NCI-H2227 treated with DMSO at 0.1 percent for 48 hours (cell line): ENCODE results near the gene SINHCAF.
"Not testable (repeated sequence)": the region's sequence is repeated elsewhere in the genome, so short reads cannot be mapped to it uniquely, and the experiment has no call there.

Experiments used
- DNase-seq: peaks from one replicate; lab custom pipeline; 2025; lab: John Stamatoyannopoulos, UW

Gene SINHCAF

DNA sequence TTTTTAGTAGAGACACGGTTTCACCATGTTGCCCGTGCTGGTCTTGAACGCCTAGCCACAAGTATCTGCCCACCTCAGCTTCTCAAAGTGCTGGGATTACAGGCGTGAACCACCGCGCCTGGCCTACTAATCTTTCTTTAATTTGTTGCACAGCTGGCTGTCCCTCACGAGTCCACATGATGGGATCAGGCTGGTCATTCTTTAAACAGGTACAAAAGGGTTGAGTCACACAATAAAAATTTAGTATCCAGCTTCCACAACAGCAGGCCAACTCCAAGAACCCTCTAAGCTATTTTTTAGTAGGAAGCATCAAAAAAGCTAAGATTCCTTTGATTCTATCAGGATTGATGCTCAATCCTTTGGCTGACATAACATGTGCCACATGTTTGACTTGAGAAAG lies 17.8 kb downstream of the SINHCAF start:
- DNase-seq: no peak

DNA sequence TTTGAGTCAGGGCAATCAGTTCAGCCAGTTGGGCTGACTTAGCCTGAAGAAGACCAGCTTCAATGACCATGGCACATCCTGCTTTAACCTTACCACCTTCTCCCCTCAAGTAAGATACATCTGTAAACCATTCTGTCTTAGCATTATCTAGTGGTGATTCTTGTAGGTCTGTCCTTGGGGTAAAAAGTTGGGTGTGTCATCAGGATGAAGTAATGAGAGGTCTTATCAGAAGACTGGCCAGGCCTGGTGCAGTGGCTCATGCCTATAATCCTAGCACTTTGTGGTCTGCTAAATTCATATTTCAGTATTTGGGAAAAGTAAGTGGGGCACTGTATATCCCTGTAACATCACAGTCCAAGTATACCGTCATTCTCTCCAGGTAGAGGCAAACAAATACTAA lies 19.1 kb downstream of the SINHCAF start:
- no peak for DNase-seq

DNA sequence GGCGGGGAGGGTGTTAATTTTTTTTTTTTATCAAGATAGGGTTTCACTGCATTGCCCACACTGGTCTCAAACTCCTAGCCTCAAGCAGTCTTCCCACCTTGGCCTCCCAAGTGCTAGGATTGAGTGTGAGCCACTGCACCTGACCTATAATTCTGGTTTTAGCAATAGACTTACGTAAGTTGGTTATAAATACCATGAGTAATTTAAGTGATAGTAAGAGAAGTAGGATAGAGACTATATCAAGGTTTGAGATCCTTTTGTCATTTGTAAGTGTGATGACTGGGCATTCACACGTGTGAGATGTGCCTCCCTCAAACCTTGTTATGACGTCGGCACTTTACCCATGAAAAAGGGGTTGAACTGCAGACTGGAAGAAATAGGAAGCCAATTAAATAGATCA lies 22.5 kb downstream of the SINHCAF start:
- no peak for DNase-seq

DNA sequence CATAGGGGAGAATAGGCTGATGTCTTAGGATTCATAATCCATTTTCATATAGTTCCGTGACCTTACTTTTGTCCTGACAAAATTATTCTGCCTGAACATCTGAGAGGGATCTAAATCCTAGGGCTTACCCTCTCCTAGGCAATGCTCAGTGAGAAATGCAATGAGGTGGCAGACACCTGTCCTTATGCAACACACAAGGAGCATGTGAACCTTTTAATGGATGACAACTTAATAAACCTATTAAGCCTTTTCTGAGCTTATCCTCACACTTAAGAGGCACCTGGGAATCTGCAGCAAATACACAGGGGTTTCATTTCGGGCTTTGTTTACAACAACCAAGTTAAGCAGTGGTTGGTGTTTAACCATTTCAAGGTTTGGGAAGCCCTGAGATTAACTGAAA lies 24.6 kb downstream of the SINHCAF start:
- DNase-seq: no peak

DNA sequence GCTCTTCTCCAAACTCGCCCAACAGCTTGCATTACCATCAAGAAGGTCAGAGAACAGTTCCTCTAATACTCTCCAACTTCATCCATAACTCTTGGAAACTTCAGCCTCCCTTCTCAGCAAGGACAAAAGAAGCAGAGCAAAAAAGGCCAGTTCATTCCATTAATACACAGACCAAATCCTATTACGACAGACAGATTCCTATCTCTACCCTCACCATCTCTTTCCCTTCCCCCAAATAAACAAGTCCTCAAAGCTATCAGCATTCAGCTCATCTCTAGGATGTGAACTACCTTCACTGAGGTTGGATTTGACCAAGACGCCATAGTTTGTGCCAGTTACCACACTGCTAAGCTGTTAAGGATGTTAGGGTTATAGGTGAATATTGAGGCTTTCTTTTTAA lies 25.2 kb downstream of the SINHCAF start:
- DNase-seq: no peak

DNA sequence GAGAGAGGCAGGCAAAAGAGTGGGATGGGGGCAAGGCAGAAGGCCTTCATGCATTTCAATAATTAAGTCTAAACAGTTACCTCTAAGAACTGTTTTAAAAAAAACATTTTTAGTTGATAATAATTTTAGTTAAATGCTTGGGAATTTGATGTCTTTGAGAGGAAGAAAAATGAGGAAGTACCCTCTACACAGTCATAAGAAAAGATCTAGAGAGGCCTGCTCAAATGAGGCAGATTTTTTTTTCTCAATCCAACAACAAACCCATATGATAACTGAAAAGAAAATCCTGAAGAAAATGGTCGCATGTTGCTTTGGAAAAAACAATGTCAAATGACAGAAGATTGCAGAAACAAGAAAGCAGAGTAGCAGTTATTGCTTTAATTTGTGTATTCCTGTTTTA lies 25.6 kb downstream of the SINHCAF start:
- DNase-seq: no peak

DNA sequence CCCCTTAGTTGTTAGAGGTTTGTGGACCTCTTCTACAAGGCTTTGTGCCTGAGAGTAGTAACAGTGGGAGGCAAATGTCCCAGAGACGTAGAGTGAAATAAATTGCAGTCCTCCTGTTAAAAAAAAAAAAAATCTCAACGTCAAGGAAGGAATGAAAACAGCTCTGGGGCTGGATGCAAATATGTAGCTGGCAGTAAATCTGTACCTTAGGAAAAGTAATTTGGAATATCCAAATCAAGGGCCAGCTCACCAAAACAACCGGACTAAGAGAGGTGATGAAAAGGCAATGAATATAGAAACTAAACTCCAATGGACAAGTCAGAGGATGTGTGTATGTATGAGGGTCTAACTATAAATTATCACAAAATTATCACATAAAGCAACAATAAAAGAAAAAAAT lies 27.0 kb downstream of the SINHCAF start:
- DNase-seq: no peak

DNA sequence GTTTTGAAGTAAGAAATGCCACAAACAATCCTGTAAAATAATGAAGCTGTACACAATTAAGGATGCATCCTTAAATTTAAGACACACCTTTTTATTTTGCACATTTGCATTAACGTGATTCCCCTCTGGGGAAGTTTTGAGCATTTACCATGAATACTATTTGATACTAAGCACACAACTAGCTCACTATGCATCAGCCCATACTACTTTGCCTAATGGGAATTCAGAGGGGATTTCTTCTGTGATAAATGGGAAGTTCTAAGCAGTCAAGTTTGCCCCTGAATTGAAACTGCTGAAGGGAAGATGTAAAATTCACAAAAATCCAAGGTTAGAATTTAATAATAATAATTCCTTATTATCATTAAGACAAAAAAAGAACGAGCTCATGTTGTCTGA lies 27.4 kb downstream of the SINHCAF start:
- DNase-seq: no peak

DNA sequence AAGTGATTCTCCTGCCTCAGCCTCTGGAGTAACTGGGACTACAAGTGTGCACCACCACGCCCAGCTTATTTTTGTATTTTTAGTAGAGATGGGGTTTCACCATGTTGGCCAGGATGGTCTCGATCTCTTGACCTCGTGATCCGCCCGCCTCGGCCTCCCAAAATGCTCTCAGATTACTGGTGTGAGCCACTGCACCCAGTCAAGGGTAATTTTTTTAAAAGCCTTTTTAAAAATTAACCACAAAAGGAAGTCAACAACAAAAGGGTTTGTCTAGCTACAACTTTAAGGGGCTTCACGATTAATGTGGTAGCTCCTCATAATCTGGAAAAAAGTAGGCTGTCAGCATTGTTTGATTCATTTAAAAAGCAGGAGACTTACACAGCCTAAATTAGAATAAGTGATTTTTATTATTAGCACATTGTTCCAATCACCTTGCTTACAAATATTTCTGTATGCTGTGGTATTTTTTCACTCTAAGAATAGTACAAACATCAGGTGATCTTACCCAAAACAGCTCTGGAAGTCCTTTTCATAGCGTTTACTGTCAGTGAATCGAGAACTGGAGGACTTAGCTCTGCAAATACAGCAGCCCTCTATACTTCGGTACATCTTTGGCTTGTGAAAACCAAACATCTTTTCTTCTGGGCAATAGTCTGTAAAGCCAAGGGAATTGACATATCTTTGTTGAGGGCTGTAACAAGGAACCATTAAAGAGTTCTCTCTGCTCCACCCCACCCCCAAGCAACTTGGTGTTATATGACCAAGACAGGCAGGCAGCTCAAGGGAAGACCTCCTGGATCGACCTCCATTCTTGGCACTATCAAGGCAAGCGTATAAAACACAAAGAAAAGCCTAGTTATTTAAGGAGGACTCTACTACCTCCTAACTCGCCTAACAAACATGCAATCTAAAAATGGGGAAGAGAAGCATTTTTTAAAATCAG lies 28.1 kb downstream of the SINHCAF start:
- no peak for DNase-seq

DNA sequence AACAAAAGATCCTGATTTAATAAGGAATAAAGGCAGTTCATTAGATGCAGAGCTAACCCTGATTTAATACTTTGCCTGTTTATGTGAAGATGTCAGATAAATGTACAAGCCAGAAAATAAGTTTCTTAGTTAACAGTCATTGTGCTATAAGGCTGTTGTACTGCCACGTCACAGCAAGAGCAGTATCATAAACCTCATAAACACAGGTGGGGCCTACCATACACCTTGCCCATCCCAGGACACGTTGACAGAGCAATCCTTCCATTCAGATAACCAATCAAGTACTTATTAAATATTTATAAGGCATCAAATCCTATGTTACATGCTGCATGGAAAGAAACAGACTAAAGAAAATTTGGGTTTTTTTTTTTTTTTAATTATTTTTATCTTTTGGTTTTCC lies 36.5 kb downstream of the SINHCAF start:
- DNase-seq: no peak

DNA sequence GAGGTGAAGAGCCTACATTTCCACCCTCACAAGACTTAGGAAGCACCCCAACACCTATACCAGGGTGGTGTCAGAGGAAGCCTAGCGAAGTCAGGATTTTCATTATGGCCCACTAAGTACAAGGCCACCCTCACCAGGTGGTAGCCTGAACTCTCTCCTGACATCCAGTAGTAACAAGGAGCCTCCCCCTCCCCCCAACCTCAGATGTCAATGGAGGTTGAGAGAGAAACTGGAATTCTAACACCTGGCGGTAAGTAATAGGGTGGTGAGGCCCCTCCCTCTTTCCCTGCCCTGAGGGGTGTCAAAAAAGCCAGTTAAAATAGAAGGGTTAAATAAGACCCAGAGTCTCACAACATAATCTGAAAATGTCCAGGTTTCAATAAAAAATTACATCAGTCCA lies 37.6 kb downstream of the SINHCAF start:
- no peak for DNase-seq

DNA sequence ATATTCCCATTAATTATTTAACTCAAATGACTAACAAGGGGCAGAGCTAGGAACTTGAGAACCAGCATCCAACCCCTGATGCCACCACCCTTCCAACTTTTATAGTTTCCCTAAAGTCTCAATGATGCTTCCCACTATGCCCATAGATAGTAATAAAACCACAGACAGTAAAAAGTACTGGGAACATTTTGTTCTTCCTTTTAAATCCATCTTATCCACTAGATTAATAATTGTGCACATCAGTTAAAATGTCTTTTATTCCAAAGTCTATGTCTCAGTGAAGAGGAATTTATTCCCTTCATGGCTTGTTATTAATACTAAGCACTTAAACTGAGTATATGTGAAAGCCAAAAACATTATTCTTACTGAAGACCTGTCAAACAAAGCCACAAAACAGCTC lies 45.8 kb downstream of the SINHCAF start:
- no peak for DNase-seq

DNA sequence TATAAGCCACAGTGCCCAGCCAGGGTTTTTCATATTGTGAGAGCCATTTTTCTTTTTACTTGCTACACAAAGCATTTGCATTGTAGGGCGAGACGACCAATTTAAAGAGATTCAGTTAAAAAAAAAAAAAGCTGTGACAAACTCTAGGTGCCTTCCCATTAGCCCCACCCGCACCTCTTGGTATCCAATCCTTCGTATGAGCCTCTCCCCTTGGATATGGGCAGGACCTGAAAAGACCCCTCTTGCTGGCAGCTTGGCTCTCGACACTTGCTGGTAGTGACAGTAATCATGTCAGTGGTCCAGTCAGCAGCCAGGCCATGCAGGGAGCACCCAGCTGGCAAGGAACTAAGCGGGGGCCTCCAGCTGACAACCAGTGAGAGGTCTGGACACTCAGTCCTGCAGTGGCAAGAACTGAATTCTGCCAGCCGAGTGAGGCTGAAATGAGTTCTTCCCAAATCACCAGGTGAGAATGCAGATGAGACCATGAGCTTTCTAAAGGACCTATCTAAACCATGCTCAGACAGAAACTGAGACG lies 46.5 kb downstream of the SINHCAF start:
- DNase-seq: no peak

DNA sequence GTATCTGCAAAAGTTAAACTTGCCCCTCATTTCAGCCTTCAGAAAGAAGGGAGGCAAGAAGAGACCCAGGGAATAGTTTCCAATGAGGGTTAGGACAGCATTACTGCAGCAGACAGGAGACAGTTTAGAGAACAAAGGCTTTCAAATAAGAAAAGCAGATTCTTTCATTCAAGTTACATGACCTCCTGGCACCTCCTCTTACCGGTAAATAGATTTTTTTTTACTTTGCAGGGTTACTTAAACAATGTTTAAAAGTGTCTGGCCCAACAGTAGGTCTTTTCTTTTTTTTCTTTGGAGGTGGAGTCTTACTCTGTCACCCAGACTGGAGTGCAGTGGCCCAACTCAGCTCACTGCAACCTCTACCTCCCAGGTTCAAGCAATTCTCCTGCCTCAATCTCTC lies 47.1 kb downstream of the SINHCAF start:
- DNase-seq: no peak

DNA sequence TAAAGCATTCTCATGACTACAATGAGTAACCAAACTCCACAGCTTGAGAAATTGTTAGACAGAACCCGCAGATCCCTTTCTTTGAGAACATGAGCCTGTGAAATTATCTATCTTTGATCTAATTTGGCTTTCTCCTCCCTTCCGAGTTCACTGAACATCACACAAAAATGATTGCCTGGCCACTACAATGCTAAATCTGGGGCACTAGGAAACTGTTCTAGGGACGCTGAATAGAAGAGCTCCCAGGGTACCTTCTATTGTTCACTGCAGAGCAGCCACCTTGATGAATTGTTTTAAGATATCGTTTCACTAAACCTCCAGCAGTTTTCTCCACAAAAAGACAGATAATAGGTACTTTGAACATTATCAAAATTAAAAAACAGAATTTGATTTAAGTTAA lies 47.5 kb downstream of the SINHCAF start:
- DNase-seq: no peak

DNA sequence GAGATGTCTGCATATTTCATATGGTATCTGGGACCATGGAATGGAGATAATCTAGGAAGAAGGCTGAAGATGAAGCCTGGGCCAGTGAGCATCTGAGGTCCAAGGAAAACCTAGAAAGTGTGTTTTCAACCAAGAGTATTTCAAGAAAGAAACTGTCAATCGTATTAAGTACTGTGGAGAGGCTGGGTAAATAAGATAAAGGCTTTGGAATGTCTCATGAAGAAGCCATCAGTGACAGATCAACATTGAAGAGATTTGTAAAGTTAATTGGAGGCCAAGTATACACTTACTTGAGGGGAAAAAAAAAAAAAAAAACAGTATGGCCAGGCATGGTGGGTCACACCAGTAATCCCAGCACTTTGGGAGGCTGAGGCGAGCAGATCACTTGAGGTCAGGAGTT lies 48.9 kb downstream of the SINHCAF start:
- DNase-seq: no peak

DNA sequence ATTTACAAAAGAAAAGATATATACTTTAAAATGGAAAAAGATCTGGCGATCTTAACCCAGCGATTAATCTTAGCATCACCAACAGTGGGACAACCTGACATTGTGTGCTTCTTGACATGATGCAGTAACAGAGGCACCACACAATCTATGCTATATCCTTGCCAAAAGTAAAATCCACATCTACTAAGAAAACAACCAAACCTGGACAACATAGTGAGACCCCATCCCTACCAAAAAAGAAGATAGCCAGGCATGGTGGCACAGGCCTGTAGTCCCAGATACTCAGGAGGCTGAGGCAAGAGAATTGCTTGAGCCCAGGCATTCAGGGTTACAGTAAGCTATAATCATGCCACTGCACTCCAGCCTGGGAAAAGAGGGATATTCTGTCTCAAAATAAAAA lies 50.5 kb downstream of the SINHCAF start:
- no peak for DNase-seq

DNA sequence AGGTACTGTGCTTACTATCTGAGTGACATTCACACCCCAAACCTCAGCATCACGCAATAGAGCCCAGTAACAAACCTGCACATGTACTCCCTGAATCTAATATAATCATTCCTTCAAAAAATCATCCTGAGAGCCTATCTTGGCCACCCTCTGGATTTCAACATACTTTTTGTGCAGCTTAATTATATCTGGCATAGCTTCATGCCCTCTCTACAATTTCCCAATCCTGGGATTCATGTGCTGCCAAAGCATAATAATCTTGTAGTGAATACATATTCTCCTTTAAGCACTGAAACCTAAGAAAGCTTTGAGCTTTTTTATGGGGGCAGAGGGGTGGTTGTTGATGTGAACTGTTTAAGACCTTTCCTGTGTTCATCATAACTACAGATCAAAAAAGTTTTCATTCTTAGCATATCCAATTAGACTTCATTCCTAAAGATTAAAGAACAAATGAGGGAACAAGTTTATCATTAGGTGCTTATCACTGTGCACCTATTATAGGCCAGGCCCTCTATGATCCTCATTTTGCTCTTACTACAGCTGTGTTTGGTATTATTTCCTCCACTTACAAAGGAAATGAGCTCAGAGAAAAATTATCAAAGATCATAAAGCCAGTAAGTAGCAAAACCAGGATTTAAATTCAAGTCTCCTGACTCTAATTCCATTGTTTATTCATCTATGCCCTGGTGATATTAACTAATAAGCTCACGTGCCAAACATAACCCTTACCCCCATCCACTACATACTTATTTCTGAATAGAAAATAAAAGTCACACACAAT lies 51.2 kb downstream of the SINHCAF start:
- DNase-seq: no peak

DNA sequence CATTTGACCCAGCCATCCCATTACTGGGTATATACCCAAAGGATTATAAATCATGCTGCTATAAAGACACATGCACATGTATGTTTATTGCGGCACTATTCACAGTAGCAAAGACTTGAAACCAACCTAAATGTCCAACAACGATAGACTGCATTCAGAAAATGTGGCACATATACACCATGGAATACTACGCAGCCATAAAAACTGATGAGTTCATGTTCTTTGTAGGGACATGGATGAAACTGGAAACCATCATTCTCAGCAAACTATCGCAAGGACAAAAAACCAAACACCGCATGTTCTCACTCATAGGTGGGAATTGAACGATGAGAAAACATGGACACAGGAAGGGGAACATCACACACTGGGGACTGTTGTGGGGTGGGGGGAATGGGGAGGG lies 52.2 kb downstream of the SINHCAF start:
- DNase-seq: not testable (repeated sequence)

DNA sequence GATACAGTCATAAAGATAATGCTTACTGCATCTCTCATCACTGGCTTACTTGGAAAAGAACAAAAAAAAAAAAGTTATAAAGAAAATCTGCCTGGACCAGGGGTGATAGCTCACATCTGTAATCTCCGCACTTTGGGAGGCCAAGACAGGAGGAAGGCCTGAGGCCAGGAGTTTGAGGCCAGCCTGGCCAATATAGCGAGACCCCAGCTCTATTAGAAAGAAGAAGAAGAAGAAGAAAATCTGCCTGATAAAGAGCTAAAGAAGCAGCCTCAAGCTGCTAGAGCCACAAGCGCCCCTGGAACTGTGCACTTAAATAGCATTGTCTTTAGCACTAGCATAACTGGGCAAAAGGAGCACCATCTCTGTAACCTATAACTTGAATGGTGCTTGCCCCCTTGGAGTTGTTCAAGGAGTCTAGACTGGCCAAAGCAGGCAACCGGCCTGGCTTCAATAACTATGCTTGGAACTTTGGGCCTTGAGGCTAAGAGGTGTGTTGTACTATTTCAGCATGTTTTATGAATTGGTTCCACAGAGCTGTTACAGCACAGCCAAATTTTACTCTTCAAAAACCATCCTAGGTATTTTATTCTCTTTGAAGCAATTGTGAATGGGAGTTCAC lies 53.2 kb downstream of the SINHCAF start:
- no peak for DNase-seq

DNA sequence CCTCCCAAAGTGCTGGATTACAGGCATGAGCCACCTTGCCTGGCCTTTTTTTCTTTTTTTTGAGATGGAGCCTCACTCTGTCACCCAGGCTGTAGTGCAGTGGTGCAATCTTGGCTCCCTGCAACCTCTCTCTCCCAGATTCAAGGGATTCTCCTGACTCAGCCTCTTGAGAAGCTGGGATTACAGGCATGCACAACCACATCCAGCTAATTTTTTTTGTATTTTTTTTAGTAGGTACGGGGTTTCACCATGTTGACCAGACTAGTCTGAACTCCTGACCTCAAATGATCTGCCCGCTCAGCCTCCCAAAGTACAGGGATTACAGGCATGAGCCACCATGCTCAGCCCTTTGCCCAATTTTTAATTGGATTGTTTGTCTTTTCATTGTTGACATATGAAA lies 58.0 kb downstream of the SINHCAF start:
- no peak for DNase-seq

DNA sequence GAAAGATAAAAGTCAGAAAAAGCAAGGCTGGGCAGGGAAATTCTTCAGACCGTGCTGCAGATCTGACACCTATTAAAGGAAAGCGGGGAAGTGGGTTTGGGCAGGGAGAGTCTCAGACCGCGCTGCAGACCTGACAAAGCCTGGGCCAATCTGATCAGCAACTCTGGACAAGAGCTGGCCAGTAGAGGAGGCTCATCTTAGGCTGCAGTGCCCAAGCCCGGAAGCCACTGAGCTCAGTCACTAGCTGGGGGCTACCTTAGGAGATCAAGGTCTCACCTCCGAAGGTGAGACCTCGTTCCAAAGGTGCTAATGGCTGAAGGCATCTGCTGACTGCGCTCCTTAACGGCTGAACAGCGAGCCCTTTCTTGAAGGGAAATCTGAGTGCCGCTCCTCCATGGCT lies 60.2 kb downstream of the SINHCAF start:
- DNase-seq: no peak

DNA sequence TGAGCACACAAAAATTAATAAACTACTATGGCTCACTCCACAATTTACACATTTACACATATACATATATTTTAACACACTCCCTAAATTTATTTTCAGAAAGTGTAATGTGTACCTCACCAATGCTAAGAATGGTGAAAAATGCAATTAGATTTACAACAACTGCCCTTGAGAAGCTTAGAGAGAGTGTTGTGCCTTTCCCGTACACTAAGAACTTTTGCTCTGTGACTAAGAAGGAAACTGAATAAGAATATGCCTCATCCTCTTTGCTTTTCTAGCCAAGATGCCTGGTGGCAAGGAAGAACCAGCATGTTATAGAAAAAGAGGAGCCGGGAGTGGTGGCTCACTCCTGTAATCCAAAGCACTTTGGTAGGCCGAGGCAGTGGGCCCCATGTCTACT lies 62.3 kb downstream of the SINHCAF start:
- DNase-seq: no peak
